Thyroid gland (tissue), 4 donors: ENCODE results near the gene ZNF668.

Experiments
- CTCF ChIP-seq, 6 experiments: fragments of 200-600 bp in 3 of 6; fragments of 450-650 bp in 3 of 6; sonication (generic) in 3 of 6; IDR thresholded peaks; one replicate each; pipeline ENCODE4 v1.5.1; 2016 to 2019; ENCODE audit warnings: antibody characterized with exemption in 6 of 6, mild to moderate bottlenecking in 2 of 6, inconsistent platforms in 1 of 6, moderate library complexity in 1 of 6
- POLR2A ChIP-seq, 2 donors: fragments of 450-650 bp; IDR thresholded peaks; one replicate each; pipeline ENCODE4 v1.6.1; 2017; ENCODE audit warnings: antibody characterized with exemption in 2 of 2, mild to moderate bottlenecking in 2 of 2, moderate library complexity in 1 of 2

- TF ChIP-seq CTCF (IDR thresholded peaks at IDR 0.05): no peak
- TF ChIP-seq POLR2A (IDR thresholded peaks at IDR 0.05): no peak
Observed at GRCh38 chr16:31089199-31089598, 15.2 kb upstream of the ZNF668 start.
